Amniotic epithelial cell (primary cell): ENCODE results near the gene INPP5E.

Experiments
- DNase-seq: peaks from one replicate; pipeline ENCODE4 v3.0.0-alpha.2; 2010; ENCODE audit warnings: low read depth

The INPP5E gene, protein sequence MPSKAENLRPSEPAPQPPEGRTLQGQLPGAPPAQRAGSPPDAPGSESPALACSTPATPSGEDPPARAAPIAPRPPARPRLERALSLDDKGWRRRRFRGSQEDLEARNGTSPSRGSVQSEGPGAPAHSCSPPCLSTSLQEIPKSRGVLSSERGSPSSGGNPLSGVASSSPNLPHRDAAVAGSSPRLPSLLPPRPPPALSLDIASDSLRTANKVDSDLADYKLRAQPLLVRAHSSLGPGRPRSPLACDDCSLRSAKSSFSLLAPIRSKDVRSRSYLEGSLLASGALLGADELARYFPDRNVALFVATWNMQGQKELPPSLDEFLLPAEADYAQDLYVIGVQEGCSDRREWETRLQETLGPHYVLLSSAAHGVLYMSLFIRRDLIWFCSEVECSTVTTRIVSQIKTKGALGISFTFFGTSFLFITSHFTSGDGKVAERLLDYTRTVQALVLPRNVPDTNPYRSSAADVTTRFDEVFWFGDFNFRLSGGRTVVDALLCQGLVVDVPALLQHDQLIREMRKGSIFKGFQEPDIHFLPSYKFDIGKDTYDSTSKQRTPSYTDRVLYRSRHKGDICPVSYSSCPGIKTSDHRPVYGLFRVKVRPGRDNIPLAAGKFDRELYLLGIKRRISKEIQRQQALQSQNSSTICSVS

DNA sequence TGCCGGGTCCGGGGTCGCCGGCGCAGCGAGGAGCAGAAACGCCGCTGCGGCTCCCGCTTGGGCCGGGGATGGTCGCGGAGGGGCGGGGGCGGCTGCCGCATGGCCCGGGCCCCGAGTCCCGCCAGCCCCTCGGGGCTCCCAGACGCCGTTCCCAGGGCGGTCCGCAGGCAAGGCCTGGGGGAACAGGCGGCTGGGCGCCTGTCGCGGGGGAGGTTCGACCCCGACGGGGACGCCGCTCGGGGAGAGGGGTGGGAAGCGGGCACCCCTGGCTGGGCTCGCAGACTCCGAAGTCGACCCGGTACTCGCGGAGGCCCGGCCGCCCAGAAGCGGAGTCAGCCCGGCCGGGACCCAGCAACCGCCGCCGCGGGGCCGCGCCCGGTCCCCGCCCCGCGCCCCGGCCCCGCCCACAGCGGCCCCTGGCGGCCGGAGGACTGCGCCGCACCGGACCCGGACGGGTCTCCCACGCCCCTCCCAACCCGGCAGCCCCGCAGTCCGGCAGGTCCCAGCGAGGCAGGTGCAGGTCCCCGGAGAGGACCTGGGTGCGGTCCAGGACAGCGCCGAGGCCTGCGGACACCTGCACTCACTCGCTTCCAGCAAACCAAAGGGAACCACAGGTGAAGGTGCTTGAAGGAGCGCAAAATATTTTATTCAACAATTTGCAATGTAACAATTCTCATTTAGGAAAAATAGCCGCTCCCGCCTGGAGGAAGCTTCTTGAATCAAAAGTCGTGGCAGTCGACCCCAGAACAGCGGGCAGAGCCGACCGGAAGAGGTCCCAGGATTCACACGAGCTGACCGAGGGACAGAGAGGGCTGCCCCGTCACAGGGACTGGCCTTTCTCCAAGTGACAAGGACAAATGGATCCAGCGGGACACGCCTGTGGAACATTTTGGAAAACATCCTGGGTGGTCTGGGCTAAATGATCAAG is at the start of gene INPP5E:
INPP5E (minus strand) TSS at position 365 of the 928 bp plus-strand sequence. CDS start 426 bp downstream, outside the sequence.
- DNase-seq = peak; percentile 48

DNA sequence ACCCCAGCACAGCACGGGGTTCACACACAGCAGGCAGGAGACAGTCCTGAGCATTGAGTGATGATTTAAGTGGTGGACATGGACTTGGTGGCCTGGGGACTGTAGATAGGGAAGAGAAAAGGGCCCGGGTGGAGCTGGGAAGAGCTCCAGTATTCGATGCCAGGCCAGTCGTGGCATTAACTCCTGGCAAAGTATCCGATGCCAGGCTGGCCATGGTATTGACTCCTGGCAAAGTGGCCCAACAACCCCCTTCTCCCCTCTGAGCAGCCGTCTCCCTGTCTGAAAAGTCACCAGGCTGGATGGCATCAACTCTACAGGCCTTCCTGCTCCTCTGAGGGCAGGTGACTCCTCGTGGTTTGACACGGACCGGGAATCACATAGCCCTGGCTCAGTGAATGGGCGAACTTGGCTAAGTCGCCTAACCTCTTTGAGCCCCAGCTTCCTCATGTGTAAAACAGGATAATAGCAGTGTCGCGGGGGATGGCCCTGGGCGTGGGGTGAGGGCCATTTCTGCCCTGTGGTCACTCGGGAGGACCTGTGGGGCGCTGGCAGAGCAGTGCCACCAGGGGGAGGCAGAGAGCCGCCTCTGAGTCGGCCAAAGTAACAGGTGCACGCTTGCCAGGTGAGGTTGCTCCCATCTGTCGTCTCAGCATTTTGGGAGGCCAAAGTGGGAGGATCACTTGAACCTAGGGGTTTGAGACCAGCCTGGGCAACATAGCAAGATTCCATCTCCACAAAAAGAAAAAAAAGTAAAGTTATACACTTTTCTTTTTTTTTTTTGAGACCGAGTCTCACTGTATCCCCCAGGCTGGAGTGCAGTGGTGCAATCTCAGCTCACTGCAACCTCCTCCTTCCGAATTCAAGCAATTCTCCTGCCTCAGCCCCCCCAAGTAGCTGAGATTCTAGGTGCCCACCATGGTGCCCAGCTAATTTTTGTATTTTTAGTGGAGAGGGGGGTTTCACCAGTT is 48.9 kb upstream of the INPP5E start:
- DNase-seq = peak; percentile 9

DNA sequence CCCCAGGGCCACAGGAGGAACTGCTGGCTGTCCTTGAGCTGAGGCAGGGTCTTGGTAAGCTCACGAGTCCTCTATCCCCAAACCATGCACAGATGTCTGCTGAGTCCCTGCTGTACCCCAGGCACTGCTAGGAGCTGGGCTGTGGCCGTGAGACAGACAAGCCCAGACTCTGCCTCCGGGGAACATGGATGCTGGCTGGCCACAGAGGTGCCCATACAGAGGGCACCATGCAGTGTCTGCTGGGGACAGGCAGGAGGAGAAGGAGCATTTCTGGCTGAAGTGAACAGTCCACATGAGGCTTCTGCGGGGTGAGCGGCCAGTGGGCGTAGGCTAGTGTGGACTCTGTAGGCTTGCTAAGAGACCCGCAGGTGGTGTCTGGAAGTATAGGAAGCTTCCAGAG is 48.0 kb upstream of the INPP5E start:
- DNase-seq = no peak

DNA sequence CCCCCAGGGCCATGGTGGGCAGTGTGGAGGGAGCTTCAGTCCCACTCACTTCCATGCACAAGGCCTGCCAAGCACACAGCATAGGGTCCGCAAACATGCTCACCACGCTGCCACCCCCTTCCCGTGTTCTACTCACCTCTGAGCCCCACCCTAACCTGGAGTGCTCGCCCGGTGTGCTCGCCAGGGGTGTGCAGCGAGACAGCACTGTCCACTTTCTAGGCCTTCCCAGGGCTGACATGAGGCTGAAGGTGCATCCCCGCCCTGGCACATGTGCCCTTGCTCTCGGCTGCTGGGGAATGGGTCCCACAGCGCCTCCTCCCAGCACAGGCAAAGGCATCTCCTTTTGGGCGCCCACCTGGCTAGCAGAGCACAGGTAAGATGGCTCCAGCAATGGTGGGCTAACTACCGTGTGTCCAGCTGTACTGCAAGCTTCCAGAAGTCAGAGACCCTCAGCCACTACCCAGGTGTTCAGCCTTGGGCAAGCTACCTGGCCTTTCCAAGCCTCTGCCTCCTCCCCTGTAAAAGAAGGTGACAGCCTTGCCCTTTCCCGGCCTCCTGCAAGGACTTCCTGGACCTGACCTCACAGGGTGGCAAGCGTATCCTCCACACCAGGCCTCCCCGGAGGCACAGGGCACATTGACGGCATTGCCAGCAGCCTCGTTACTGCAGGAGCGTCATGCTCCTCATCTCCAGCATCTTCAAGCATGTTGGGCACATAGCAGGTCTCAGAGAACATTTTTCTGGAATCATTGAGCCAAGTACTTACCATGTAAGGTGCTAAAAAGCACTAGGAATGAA is 47.4 kb upstream of the INPP5E start:
- no peak for DNase-seq

DNA sequence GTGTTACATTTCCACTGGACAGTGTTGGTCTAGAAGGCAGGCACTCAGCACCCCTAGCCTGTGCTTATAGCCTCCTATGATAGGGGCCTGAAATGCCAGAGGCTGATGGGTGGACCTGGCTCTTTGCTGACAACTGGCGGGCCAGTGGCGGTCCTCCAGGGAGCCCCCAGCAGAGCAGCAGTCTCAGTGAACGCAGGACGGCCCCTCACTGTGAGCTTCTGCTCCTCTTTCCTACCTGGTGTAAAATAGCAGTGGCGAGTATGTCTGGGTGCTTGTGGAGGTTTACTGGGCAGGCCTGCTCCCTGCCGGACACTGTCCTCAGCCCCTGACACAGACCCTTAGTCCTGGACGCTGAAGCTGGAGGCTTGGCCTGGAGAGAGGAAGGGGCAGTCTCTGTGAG is 46.5 kb upstream of the INPP5E start:
- DNase-seq = no peak

DNA sequence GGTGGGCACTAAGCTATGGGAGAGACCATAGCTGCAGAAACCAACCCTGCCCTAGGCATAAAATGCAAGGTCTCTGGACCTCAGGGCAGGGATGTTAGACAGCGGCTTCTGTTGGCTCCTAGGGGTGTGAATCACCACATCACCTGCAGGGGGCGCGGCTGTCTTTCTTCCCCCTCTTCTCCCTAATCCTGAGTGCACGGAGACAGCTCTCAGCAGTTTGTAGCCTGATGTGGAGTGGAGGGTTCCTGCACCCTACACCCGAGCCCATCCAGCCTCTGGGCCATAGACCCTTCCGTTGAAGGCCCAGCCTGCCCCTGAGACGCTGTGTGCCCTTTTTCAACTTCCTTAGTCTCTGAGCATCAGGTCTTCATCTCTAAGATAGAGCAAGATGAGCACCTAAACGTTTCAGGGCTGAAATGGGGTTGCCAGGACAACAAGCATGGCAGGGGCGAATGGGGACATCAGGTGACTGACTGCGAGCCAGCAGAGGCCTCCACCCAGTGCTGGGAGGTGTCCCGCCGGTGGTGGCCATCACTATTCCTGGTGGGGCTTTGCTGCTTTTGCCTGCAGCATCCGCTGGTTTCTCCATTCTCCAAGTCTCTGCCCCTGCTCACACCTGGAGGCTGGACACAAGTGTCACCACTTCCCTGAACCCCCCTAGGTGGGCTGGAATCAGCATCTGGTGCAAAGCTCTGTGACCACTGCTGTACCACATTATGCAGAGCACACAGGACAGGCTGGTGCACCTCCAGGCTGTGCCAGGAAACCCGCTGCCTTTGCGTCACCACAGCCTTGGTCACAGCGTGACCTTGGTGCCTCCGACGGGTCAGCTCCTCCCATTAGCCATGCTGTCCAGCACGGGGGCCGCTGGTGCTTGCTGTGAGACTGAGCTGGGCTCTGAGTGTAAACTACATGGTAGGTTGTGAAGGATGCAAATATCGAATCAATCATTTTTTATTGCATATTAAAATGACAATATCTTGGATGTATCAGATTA is 45.7 kb upstream of the INPP5E start:
- peak; percentile 55 for DNase-seq

DNA sequence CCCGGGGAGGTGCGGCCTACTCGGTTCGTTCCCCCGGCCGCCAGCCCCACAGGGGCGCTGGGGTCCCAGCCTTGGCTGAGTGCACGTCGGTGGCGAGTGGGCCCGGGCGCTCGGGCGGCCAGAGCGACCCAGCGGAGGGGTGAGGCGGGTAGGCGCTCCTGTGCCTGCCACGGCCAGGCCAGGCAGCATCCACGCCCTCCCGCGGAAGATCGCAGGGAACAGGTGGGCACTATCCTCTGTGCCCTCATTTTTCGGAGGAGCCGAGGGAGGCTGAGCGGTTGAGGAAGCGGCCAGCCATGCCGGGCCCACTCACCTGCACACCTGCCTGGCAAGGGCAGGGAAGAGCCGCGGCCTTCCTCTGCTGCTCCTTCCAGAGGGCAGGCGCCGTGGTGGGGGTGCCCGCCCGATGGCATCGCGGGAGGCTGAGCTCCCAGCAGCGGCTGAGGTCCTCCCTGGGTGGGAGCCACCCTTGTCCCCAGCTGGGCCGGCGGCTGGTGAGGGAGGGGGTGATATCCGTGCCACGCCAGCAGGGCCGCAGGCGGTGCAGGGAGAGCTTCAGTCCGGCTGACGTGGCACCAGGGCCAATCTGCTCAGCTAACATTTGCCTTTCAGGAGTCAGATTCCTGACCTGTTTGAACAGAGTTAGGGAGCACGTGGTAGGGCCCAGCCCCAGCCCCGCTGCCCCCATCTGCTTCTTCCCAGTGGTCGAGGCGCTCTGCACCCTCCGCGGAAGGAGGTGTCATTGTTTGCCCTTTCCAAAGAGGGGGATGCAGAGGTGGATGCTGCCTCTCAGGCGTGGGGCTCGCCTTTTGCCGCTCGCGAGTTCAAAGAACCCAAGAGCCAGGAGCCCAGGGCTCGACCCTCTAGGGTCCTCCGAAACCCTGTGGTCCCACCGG is 44.8 kb upstream of the INPP5E start:
- no peak for DNase-seq

DNA sequence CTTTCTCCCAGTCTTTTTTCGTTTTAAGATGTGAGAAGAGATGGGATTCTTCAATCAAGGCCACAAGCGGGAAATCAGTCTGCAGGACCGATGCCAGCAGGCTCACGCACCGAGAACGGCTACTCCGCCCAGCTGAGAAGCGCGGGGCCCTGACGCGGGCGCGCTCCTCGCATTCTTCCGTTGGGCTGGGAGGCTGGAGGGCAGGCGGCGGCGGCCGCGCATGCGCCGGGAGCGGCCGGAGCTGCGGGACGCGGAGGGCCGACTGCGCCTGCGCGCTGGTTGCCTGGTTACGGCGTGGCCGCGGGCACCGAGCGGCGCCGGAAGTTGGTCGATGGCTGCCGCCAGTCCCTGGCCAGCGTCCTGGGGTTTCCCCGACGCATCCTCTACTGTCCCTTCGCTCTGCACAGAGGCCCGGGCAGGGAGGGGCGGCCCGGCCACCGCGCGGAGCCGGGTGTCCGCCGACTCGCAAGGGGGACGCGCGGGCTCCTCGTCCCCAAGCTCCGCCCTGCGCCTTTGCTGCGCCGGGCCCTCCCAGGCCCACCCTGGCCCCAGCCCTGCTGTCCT is 44.0 kb upstream of the INPP5E start:
- DNase-seq = peak; percentile 57

DNA sequence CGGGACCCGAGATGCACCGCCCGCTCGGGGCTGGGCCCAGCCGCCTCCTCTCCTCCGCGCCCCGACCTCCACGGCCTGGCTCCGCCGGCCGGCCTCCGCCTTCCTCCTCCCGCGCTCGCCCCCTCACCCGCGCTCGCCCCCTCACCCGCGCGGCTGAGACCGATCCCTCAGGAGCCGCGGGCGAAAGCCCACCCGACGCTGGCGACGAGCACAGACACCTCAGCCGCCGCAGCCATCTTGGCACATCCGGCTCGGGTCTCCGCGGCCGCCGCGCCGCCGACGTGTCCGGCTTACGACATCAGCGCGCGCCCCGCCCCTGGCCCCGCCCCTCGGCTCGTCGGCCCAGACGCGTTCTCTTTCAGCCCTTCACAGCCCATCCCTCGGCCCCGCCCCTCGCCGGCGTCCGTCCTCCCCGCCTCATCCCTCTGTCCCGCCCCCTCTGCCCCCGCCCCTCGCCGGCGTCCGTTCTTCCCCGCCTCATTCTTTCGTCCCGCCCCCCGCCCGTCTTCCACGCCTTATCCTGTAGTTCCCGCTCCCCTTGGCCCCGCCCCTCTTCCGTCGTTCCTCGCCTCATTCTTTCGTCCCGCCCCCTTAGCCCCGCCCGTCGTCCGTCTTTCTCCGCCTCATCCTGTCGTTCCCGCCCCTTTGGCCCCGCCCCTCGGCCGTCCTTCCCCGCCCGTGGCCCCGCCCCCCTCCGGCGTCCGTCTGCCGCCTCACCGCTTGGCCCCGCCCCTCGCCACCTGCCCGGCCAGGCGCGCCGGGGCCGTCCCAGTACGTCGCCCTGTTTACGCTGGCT is 43.3 kb upstream of the INPP5E start, which contains the start of gene SEC16A:
SEC16A (minus strand) TSS at position 248 of the 796 bp plus-strand sequence. CDS start 5,425 bp downstream, outside the sequence.
- peak; percentile 94 for DNase-seq

DNA sequence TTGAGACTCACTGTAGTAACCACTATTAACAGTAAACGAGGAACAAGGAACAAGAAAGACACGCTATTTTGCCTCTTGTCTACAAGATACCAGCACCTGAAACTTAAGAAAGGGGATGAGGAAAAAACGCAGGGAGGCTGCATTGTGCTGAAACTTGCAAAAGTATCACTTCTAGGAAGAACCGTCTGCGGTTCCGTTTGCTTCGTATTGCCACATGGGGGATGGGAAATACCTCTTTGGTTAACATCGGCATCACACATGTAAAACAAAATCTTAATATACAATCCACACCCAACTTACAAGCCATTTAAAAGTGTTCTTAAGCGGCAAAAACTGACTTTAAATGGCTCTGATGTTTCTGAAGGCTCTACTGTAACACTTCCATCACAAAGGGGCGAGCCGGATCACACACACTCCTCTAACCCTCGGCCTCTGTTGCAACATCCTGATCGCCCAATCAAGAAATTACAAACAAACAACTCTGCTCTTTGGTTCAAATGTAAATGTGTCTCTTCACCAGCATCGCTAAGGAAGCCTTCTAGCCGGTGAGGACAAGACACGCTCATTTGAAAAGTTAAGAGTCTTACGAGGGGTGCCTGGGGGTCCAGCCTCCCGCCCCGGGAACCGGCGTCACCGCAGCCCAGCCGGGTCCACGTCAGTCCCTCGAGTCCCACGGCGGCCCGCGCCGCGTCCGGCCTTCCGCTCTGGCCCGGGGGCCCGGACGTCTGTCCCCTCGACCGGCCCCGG is 42.6 kb upstream of the INPP5E start:
- DNase-seq = peak; percentile 48

DNA sequence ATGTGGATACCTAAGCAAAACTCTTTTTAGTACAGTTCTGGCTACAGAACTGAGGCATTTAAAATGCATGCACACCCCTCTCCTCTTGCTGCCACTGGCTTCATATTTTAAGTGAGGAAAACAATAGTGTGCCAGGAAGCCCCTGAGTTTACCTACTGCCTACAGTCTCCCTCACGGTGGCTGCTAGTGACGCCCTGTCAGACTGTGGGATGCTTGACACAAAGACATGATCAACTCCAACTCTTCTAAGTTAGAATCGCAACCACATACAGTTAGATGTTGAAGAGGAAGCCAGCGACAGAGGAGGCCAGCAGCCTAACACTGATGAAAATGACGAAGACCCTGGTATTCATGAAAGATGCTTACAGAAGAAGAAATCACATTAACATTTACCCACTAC is 41.9 kb upstream of the INPP5E start:
- DNase-seq = no peak

DNA sequence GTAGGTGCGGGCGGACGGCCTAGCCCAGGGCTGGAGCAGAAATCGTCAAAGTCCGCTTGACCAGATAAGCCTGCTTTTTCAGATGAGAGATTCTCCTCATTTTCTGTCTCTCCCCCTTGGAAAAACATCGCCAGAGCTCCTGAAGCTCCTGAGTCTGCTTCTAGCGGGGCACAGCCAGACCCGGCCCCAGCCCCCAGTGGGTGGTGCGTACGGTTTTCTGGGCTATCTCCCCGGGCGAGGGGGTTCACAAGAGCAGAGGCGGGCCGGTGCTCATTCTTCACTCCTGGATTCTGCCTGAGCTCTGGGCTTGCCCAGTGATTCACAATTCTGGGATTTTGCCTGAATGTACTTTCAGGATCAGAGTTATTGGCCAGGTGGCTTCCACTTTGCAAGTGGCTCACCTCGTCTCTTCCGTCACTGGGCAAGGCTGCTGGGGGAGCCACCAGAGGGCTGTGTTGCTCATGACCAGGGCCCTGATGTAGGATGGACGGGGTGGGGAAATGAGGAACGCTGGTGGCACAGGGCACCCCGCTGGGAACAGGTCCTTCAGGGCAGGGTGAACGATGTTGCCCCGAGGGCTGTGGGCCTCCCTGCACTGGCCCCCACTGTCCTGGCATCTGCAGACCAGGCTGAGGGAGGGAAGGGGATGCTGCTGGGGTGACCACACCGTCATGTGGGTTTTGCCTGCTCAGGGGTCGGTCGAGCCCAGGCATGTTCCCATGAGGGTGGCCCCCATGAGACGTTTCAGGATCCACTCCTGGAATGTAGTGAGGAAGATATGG is 36.9 kb upstream of the INPP5E start:
- no peak for DNase-seq

DNA sequence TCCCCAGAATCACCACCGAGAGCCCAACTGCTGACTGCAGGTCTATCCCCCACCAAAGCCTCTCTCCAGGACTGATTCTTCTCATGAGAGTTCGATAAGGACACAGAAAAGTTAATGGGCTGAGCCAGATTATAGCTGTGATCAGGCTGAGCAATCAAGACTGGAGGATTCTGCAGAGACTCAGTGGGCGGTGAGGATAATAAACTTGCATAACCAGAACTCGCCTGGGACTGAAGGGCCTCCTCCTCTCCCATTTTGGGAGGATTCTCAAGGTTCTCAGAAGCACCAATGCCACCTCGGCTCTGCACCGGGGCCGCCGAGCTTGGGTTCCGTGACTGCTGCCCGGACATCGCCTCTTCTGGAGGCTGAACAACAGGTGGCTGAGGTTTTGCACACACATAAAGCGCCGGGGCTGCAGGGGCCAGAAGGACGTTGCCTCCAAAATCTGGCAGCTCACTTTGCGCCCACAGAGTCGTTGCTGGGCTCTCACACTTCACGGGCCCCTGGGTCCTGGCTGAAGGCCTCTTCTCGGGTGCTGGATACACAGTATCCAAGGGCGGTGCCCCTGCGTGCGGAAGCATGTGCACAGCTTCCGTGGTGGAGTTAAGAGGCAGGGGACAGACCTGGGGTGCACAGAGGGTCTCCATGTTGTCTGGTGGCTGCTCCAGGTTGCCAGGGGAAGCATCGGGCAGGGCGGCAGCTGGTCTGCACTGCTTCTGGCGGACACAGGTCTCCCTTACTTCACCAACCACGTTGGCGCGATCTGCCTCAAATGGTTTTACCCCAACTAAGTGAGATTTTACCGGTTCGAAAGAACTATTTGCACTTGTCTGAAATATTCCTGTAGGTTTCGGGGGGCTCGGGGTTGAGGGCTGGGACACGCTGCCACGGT is 35.6 kb upstream of the INPP5E start:
- no peak for DNase-seq

DNA sequence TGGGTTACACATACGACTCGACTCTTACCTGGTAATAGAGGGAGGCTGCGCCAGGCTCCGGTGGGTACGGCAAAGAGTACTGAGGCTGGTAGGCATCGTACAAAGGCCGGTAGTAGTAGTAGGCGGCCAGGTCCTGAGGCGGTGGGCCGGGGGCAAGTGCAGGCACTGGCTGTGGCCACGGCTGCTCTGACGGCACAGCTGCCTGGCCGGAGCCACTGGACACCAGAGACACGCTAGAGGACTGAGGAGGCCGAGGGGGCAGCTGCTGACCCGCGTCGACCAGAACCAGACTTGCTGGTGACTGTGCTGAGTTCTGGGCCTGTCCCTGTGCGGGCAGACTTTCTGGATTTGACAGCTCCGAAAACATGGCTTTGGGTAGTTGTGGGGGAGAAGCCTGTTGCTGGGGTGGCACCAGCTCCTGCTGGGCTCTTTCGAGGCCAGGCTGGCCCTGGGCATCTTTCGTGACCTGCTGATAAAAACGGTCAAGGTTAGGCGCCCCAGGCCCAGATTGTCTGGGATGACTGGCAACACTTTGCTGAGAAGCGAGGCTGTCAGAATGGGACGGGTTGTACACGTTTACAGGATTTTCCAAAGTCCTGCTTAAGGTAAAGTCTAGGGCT is 34.5 kb upstream of the INPP5E start:
- DNase-seq = no peak
